HuH-7 (cell line): Measurements from ENCODE around the gene UBE2E1.
"Not testable (repeated sequence)": the region's sequence is repeated elsewhere in the genome, so short reads cannot be mapped to it uniquely, and the experiment has no call there.

Source experiments
- DNase-seq: peaks from one replicate; pipeline ENCODE4 v3.0.0; 2011; ENCODE audit warnings: low spot score

The UBE2E1 gene

GRCh38 chr3:23916886-23917678, 111.3 kb downstream of the UBE2E1 start, which contains the start of the genes NKIRAS1 and RPL15:
NKIRAS1 (minus strand) TSS chr3:23916990; CDS start chr3:23910904, 6,086 bp downstream.
RPL15 (plus strand) TSS chr3:23917132; CDS start chr3:23917860, 728 bp downstream.
- peak; percentile 97 for DNase-seq

GRCh38 chr3:23917679-23918303, 112.0 kb downstream of the UBE2E1 start:
- DNase-seq: peak; percentile 50

- DNase-seq: not testable (repeated sequence)
These were observed 112.6 kb downstream of the UBE2E1 start for GRCh38 chr3:23918331-23918730.

GRCh38 chr3:23919628-23920027, 113.9 kb downstream of the UBE2E1 start:
- no peak for DNase-seq

- DNase-seq: no peak
These were observed 114.4 kb downstream of the UBE2E1 start for GRCh38 chr3:23920151-23920655.

- DNase-seq: no peak
These were observed 115.3 kb downstream of the UBE2E1 start for GRCh38 chr3:23921052-23921511.

GRCh38 chr3:23923786-23924185, 118.0 kb downstream of the UBE2E1 start:
- DNase-seq: no peak

- DNase-seq: no peak
These were observed 120.5 kb downstream of the UBE2E1 start for GRCh38 chr3:23926246-23926645.

- DNase-seq: no peak
These were observed 121.0 kb downstream of the UBE2E1 start for GRCh38 chr3:23926736-23927135.

- DNase-seq: no peak
These were observed 122.8 kb downstream of the UBE2E1 start for GRCh38 chr3:23928524-23928923.

GRCh38 chr3:23931597-23931996, 125.8 kb downstream of the UBE2E1 start:
- no peak for DNase-seq

- no peak for DNase-seq
These were observed 126.8 kb downstream of the UBE2E1 start for GRCh38 chr3:23932571-23932970.

GRCh38 chr3:23934253-23934652, 128.5 kb downstream of the UBE2E1 start:
- no peak for DNase-seq

- no peak for DNase-seq
These were observed 131.5 kb downstream of the UBE2E1 start for GRCh38 chr3:23937296-23937695.

GRCh38 chr3:23938688-23939087, 132.9 kb downstream of the UBE2E1 start:
- no peak for DNase-seq

- no peak for DNase-seq
These were observed 135.0 kb downstream of the UBE2E1 start for GRCh38 chr3:23940775-23941174.
